Measurements from ENCODE around the gene TMEM250.
"Not testable (repeated sequence)": the region's sequence is repeated elsewhere in the genome, so short reads cannot be mapped to it uniquely, and the experiment has no call there.

Gene TMEM250

DNA sequence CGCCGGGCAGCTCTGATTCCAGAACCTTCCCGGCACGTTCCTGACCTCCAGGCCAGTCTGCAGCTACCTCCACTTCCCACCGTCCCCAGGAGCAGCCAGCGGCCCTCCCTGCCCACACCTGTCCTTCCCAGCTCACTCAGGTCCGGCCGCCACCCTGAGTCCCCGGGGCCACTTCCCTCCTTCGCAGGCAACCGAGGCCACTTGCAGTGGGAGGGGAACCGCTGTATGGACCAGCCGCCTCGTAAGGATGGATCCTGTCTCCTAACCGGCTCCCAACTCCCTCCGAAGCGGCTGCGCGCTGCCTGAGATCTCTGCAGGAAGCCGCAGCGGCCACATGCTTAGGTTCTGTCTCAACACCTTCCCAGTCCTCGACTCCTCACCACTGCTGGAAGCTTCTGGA lies 7.5 kb downstream of the TMEM250 start:
- DNase-seq (ENCODE audit: low read depth in 2 of 2), result no peak

DNA sequence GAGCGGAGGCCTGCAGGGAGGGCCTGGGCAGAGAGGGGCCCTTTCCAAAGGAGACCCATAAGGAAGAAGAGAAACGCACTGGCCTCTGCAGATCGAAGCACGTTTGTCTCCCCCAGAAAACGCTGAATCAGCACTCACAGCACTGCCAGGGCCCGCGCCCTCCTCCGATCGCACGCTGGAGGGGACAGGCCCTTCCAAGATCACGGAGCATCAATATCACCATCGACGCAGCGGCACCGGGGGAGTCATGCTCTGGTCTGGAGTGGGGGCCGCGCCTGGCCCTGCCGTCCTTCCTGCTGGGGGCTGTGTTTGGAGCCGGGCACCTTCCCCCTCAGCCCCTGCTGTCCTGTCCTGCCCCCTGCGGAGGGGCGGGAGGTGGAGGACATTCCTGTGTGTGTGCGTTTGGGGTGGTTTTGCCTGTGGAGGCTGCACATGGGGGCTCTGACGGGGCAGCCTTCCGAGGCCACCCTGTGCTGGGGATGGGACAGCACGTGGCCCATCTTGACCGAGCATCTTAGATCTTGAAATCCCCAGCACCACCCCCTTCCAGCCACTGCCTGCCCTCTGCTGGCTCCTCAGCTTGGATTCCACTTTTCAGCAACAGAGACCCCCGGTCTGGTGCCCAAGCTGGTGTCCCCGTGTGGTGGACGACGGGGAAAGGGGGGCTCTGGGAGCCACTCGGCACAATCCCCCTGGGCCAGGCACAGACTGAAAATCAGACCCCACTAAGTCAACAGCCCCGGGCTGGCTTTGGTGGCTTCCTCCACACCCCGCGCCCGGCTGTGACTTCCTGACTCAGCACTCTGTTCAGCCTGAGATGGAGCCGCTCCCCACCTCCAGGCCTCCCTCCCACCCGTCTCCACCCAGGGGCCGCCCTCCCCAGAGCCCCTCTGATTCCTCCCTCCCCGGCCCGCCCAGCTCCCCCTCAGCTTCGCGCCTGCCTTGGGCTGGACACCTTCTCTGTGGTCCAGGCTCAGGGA lies 8.3 kb downstream of the TMEM250 start:
- DNase-seq (ENCODE audit: low read depth in 2 of 2), result no peak

DNA sequence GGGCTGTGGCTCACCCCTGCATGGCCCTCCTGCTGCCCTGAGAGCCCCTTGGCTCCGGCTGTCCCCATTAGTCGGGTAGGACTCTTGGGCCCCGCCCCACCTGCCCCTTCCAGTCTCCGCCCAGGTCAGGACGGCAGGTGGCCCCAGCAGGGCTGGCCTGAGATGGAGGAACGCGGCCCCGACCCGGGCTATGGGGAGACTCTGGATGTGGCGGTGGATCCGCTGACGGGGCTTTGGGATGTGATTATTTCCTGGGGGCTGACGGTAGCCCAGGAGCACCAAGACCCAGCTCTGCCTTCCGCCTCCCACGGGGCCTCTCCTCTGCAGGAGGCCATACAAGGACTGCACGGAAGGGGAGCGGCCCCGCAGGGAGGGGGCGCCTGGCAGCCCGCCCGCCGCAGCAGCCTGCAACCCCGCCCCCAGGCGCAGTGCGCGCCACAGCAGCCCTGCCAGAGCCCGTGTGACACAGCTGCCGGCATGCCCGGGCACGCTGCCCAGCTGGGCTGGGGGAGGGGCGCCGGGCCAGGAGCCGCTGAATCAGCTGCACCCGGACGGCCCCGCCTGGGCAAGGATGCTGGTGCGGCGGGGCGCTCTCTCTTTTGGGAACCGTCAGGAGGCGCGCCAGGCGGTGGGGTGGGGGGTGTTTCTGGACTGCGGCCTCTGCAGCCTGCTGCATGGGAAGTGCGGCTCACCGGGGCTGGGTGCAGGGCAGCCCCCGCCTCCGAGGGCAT lies 9.2 kb downstream of the TMEM250 start:
- DNase-seq (ENCODE audit: low read depth in 2 of 2), result peak; percentile 82 to 85

DNA sequence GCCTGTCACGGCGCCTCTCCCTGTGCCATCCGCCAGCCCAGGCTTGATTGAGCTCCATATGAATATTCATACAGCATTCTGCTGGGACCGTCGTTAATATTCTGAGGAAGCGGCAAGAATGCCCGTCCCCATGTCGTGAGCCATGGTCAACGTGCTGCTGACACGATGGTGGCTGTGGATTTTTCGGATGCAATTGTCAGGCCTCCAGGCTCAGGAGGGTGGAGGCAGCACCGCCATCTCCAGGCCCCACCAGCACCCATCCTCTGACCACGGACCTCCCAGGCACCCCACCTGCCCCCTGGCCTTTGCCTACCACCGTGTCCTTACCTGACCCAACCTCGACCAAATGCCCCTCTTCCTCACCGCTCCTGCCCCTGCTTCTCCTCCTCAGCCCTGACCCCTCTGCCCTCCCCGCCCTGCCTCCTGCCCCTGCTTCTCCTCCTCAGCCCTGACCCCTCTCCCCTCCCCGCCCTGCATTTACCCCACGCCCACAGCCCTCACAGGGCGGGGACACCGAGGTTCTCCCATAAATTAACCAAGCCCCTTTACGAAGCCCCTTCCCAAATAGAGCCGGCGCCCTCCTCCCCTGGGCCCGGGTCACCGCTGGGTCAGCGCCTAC lies 9.9 kb downstream of the TMEM250 start:
- DNase-seq (ENCODE audit: low read depth in 2 of 2), result no peak

DNA sequence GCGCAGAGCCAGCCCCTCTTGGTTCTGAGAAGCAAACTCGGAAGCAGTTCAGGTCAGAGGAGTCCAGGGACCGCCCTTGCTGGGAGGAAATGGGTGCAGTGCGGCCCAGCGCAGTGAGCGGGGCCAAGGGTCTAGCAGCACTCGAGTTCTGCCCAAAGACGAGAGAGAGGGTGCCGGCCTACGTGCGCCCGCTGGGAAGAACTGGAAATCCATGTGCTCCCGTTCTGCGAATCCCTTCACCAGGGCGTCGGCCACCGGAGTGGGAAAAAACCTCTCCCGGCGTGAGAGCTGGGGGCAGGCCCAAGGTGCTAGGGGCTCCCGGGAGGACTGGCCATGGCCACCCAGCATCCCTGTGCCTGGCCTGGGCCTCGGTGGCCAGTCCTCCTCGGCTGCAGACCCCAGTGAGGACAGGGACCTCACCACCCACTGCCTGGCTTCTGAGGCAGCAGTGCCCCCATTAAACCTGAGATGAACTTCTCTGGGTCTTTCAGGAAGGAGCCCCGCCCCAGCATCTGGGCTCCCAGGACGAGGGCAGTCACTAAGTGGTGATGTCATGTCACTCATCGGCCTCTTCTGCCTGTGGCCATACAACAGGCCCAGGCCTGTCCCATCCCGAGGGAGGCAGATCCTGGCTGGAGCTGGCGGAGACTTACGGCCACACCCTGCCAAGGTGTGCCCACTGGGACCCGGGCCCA lies 10.6 kb downstream of the TMEM250 start:
- no peak for DNase-seq (ENCODE audit: low read depth in 2 of 2)

DNA sequence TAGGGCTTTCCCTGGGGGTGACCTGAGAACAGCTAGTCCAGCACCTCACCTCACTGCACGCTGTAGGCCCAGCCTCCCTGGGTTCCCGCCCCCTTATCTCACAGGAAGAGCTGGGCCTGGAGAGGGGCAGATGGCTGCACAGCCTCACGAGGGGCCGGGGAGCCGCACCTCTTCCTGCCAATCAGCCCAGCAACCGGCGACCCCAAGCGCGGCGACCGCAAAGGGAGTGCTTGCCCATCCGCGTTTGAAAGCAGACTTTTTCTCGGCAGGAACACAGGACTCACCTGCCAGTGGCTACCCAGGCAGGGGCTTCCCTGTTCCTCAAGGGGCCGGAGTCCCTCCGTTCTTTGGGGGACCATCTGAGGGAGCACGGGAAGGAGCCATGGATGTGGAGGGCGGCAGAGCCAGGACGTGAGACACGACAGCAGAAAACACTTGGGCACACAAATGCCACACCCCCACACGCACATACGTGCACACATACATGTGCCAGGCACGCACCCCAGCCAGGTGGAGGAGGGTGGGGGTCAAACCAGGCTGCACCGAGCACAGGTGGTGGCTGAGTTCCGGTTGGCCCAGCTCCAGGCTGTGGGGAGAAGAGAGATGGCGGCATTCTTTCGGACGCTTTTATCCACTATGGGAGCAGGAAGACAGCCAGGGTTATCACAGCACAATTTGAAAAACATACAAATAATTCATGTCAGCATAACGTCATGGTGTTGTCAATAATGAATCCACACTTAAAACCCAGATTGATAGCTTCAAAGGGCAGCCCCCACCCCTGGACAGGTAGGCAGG lies 11.3 kb downstream of the TMEM250 start:
- DNase-seq (ENCODE audit: low read depth in 2 of 2), result no peak

DNA sequence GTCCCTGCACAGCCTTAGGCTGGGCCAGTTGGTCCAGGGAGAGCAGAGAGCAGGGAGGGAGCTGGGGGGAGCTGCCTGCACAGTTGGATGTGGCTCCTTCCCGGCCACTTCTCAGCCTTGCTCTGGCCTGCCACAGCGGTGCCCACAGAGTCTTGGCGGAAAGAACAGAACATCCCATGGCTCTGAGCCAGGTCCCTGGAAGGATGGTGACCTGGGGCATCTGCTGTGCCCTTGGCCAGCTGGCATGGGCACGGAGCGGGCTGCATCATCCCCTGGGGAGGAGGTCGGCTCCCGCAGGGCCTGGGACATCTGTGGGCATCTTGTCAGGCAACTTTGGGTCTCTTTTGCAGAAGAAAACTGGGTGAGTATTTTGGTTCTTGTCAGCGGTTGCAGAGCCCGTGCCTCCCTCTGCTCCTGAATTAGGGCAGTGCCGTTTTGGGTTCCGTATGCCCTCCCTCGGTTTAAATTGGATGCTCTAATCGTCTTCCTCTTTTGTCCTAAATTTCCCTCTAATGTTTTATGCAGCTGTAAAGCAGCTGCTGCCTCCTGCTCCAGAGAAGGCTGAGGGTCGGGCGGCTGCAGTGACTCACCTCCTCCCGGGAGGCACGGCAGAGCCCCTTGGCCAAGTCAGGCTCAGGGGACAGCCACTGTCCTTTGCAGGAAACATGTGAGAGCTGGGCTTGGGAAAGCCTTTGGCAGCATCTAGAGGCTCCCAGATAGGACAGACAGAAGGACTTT lies 13.1 kb downstream of the TMEM250 start:
- no peak for DNase-seq (ENCODE audit: low read depth in 2 of 2)

DNA sequence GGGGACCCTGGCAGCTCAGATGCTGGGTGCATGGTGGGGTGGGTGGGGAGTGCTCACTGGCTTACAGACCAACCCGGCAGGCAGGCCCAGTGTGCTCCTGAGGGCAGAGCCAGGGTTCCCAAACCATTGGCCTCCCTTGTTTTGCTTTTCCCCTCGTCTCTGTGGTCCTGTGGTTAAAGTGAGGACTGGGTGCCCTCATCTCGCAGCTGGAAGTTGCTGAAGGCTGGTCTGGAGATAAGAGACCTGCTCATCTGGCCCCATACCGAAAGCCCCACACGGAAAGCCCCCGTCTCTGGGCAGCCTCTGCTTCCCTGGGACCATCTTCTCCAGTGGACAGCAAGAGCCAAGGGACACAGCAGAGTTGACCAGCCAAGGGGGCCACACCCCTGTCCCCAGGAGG lies 13.8 kb downstream of the TMEM250 start:
- DNase-seq (ENCODE audit: low read depth in 2 of 2), result no peak

DNA sequence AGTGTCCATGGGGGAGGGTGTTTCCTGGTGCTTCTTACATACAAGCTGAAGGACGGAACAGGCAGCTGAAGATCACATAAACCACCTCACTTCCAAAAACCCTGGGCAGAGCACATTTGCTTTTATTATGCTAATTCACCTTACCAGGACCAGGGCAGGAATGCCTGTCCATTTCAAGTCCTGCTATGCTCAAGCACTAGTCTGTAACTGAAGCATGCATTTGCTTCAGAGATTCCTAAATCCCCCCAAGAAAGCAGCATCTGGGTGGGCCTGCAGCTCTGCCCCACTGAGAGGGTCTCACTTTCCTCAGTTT lies 14.2 kb downstream of the TMEM250 start:
- DNase-seq (ENCODE audit: low read depth in 2 of 2), result no peak

DNA sequence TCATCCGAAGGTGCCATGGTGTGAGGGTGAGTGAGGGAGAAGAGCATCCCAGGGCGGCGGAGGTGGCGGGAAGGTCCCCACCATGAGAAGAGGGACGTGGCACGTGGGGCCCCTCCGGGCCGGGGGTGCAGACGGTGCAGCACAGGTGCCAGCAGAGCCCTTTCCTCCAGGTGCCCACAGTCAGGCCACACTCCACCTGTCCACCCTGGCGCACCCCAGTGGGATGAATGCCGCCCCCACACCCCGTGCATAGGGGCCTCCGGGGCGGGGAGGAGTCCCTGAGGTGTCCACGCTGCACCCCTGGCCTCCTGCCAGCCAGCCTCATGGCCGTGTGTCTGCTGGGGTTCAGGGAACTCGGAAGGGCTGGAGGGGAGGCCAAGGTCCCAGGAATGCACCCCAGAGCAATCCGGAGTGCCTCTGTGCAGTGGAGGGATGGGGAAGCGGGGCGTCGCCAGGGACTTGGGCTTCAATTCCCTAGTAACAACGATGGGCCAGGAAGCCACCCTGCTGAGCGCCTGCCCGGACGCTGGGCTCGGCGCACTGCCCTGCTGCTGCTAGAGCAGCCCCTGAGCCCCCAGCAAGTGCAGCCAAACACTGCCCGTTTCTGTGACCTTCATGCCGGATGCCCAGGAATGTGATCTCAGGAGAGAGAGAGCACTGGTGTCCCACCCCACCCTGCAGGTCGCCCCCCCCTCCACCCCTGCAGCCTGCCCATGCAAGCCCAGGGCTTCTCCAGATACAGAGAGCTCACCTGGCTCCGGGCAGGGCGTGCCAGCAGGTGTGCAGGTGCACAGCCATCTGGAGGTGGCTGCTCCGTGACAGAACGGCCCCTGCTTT lies 14.8 kb downstream of the TMEM250 start:
- no peak for DNase-seq (ENCODE audit: low read depth in 2 of 2)

DNA sequence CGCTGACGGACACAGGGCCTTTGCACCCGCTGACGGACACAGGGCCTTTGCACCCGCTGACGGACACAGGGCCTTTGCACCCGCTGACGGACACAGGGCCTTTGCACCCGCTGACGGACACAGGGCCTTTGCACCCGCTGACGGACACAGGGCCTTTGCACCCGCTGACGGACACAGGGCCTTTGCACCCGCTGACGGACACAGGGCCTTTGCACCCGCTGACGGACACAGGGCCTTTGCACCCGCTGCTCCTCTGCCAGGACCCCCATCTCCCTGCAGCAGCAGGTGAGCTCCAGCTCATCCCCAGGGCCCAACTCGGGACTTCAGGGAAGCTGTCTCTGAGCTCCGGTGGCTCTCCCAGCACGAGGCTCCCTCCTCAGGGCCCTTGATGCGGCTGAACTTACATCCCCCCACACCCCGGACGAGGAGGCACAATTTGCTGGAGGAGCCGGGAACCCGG lies 17.0 kb downstream of the TMEM250 start:
- DNase-seq (ENCODE audit: low read depth in 2 of 2), result not testable (repeated sequence)

DNA sequence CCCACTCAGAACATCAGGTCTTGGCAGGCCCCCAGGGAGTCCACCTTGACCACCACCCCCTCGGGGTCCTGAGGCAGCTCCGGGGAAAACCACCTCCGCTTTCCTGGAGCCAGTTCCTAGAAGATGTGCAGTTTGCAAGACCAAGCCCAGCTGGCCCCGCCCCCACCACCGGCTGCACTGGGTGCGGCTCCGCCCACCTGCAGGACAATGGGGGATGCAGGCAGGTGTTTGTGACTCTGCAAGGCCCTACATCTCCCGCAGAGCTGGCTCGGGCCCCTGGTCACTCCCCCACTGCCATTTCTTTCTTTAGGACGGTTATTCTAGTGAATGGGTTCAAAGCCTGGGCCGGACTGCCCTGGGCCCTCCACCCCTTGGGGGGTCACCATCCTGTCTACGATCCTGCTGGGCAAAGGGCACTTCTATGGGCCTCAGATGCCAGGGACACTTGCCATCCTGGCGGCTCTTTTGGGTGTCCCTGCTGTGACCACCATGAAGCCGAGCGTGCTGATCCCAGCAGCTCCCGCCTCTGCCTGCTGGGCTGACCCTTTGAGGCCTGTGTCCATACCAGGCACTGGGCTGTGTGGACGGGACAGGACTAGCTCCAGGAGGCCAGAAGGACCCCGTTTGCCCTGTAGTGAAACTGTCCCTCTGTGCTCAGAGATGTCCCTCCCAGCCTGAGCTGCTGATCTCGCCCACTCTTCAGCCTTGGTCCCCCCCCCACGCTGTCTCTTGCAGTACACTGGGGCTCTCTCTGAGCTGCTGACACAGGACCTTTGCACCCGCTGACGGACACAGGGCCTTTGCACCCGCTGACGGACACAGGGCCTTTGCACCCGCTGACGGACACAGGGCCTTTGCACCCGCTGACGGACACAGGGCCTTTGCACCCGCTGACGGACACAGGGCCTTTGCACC lies 17.7 kb downstream of the TMEM250 start:
- DNase-seq (ENCODE audit: low read depth in 2 of 2), result no peak

DNA sequence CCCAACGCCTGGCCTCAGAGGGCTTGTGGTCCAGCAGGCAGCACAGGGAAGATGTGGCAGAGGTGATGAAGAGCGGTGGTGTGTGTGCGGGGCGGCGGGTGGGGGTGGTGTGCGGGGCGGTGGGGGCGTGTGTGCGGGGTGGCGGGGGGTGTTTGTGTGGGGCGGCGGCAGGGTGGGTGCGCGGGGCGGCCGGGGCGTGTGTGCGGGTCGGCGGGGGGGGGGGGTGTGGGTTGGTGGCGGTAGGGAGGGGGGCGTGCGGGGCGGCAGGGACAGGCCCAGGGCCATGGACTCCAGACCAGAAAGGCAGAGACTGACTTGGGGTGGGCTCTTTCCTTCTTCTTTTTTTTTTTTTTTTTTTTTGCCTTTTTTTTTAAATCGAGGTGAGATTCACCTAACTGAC lies 19.1 kb downstream of the TMEM250 start:
- DNase-seq (ENCODE audit: low read depth in 2 of 2), result no peak

DNA sequence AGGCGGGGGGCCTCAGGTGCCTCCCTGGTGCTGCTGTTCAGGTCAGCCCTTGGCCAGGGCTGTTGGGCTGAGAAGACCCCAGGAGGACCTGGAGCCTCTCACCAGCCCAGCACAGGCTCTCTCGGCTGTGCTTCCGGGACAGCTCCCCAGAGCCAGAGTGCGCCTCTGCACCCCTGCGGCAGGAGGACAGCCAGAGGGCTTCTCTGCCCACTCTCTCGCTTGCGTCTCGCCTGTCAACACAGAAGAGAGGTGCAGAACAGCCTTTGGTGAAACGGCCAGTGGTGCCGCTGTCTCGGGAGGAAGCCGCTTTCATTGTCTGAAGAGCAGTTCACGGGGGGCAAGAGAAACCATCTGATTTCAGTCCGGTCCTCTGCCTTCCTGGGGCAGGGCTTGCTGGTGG lies 19.8 kb downstream of the TMEM250 start:
- DNase-seq (ENCODE audit: low read depth in 2 of 2), result no peak

DNA sequence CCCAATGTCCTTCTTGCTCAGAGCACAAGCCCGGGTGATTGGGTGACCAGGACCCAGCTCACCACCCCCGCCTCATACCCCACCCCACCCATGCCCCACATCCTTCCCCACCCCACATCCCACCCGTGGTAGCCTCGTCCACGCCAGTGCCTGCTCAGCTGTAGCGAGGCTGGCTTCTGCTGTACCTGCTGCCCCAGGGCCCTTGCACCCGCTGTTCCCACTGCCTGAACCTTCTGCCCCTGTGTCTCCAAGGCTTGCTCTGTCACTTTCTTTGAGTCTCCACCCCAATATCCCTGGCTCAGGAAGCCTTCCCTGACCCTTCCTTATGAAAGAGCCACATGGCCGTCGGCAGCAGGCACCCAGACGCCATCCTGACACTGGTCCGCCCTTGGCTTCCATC lies 20.5 kb downstream of the TMEM250 start:
- no peak for DNase-seq (ENCODE audit: low read depth in 2 of 2)

DNA sequence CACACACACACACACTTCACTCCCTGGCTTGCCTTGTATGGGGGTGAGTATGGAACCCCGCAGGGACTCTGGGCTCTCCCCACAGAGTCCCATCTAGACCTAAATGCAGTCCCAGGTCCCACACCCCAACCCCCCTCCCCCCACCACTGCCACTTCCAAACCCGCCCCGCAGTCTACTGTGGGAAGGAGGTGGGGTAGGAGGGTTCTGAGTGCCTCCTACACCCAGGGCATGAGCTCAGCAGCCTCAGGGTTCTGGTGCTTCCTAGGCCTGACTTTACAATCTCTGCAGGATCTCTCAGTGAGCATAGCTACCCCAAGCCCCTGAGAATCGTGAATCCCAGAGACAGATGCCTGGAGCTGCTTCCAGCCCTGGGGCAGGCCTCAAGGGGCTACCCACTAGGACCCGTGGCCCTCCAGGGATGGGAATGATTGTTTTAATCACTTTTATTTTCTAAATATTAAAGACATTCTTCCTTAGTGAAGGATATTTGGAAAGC lies 22.1 kb downstream of the TMEM250 start:
- DNase-seq (ENCODE audit: low read depth in 2 of 2), result no peak

DNA sequence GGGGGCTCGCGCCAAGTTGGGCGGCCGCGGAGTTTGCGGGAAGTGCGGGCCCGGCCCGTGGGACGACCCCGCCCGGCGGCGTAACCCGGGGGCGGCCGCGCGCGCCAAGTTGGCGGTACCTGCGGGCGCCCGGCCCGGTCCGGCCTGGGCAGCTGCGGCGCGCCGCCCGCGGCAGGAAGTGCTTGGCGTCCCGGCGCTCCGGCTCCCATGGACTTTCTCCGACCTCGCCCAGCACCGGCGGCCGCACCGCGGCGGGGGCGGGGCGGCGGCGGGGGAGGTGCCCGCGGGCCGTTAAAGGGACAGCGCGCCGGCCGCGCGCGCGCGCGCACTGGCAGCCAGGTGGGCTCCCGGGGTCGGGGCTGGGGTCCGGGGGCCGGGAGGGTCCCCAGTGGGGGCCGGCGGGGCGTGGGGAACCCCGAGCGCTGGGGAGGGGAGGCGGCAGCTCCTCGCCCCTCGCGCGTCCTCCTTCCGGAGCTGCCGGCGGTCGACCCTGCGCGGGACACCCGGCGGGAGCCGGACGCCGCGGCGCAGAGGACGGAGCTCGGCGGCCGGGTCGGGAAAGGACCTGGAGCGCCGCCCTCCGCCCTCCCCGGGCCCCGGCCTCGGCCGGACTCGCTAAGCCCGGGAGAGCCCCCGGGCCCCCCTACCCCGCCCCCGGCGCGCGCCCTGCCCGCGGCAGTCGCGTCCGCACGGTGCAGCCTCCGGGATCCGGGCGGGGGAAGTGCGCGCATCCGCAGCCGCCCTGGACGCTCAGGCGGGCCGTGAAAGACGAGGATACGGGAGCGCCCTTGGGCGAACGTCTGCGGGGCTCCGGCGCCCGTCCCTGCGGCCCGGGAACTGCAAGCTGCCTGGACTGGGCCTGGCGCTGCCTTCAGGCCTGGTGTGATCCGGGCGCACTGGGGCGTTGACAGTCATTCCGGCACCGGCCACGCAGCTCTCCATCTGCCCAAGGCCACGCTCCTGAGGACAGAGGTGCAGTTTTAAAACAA lies 23.3 kb downstream of the TMEM250 start, which contains the start of gene NACC2:
TSS of gene NACC2 (minus strand) at position 220 of the 989 bp plus-strand sequence. CDS start 44,768 bp downstream, outside the sequence.
- no peak for DNase-seq (ENCODE audit: low read depth in 2 of 2)

Measured in fibroblast of skin of left quadriceps (primary cell).